ENCODE measurements around the gene ESPNL. TPM values are rescaled to one million over a fixed set of nuclear protein-coding genes. Genes with fewer than 3 reads are reported as not detected.

Gene ESPNL
- total RNA-seq, 1 experiment from 2014 or later = 1.1 TPM

GRCh38 chr2:238099714-238100048 lies 459 bp upstream of the ESPNL start:
- Mint-ChIP-seq H3K36me3 (peaks cover 6% of the 10 kb centered on the region), H3K27ac (no peak overlapping the region), H3K4me3 (no peak overlapping the region), H3K9me3 (no peaks in the 10 kb centered on the region), H3K27me3 (ENCODE audit: low read depth) (no peaks in the 10 kb centered on the region), H3K4me1 (peaks cover 36% of the 10 kb centered on the region)
- CTCF ChIA-PET = interaction anchor here (0.8 to 1.6 kb wide), 2 partner anchors 10 to 40 kb away, joined by 4 to 6 read pairs; no protein-coding TSS in a partner anchor
- DNase-seq (ENCODE audit: low spot score) = no peak
- ATAC-seq = no peak
- POLR2A ChIA-PET = interaction anchor here (2.2 kb wide), 1 partner anchor 9 kb away, joined by 8 read pairs; no protein-coding TSS in a partner anchor
- TF ChIP-seq ESRRA (CRISPR knock-in tag; IDR thresholded peaks at IDR 0.05; ENCODE audit: borderline replicate concordance) = no peak
- TF ChIP-seq, protein P1, sequence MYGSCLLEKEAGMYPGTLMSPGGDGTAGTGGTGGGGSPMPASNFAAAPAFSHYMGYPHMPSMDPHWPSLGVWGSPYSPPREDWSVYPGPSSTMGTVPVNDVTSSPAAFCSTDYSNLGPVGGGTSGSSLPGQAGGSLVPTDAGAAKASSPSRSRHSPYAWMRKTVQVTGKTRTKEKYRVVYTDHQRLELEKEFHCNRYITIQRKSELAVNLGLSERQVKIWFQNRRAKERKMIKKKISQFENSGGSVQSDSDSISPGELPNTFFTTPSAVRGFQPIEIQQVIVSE (CRISPR knock-in tag; IDR thresholded peaks at IDR 0.05; ENCODE audit: borderline replicate concordance) = no peak
- no peak for TF ChIP-seq ZBTB21 (CRISPR knock-in tag; IDR thresholded peaks at IDR 0.05; ENCODE audit: borderline replicate concordance)
- no peak for TF ChIP-seq ZNF263 (CRISPR knock-in tag; IDR thresholded peaks at IDR 0.05; ENCODE audit: low read depth)
- no peak for TF ChIP-seq ETV6 (CRISPR knock-in tag; IDR thresholded peaks at IDR 0.05)
- no peak for TF ChIP-seq USF2 (CRISPR knock-in tag; IDR thresholded peaks at IDR 0.05)
- TF ChIP-seq NFATC4 (CRISPR knock-in tag; IDR thresholded peaks at IDR 0.05) = no peak
- TF ChIP-seq PRRX2 (CRISPR knock-in tag; IDR thresholded peaks at IDR 0.05) = no peak
- TF ChIP-seq NR2C2 (CRISPR knock-in tag; IDR thresholded peaks at IDR 0.05) = no peak
- TF ChIP-seq FOXJ3 (CRISPR knock-in tag; IDR thresholded peaks at IDR 0.05; ENCODE audit: borderline replicate concordance) = no peak
- no peak for TF ChIP-seq RORB (CRISPR knock-in tag; IDR thresholded peaks at IDR 0.05)
- TF ChIP-seq IRF1 (CRISPR knock-in tag; IDR thresholded peaks at IDR 0.05) = no peak
- TF ChIP-seq, protein P2, sequence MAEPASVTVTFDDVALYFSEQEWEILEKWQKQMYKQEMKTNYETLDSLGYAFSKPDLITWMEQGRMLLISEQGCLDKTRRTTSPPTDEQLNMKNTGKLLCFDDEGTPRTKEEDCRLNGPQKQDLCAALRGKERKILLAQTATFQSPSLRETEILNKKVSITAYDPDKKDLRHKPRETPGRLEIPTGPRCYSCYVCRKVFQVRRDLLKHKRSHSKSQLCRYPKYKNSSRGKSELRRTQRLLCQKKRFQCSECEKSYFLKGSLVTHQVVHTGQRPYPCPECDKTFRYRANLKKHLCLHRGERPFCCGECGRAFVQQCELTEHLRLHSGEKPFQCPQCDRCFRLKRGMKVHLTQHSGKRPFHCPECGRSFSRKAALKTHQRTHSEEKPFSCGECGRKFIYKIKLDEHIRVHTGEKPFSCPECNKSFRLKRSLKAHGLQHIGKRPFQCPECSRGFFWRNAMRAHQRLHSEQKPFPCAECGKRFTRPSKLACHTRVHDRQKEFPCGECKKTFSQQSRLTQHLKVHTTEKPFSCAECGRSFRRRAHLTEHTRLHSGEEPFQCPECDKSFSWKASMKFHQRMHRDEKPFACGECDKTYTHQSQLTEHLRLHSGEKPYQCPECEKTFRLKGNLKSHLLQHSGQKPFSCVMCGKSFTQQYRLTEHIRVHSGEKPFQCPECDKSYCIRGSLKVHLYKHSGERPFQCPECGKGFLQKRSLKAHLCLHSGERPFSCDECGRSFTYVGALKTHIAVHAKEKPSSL (CRISPR knock-in tag; conservative IDR thresholded peaks at IDR 0.05) = no peak

DNA sequence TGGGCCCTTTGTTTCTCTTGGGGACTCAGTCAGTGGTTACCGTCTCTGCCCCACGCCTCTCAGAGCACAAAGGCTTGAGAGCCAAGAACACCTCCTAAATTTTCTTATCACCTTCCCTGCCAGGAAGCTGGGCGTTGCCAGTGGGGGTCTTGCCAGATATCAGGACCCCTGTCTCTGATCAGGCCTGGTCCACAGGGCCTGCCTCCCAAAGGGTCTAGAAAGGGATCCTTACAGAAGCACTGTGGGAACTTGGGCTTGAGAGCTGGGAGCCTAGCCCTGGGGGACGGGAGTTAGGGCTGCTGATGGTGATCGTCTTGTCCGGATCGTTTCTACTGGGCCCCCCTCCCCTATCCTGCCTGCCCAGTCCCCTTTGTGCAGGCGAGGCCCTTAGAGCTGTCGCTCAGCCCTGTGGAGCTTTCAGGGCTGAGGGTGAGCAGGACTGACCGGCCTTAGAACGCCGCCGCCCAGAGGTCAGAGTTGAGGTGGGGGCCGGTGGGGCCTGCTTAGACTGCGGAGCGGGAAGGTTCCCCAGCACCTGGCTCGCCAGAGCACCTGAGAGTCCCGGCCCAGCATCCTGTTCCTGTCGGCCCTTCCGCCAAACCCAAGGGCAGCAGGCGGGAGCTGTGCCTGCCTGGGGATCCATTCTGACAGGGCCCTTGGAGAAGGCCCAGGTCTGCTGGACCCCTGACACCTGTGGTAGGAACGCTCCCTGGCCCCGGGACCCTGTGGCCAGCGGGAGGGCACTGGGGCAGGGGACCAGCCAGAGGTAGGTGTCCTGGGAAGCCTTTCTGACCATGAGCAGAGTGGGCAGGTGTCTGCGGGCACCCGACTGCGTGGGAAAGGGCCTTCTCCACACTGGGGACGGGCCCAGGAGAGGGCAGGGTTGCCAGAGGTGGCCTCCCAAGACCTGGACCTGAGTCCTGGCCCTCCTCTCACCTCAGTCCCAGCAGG lies 956 bp downstream of the ESPNL start:
- no peak overlapping the region for H3K4me3 Mint-ChIP-seq
- H3K27ac Mint-ChIP-seq = no peak overlapping the region
- no peak for DNase-seq (ENCODE audit: low spot score)
- TF ChIP-seq, protein P3, sequence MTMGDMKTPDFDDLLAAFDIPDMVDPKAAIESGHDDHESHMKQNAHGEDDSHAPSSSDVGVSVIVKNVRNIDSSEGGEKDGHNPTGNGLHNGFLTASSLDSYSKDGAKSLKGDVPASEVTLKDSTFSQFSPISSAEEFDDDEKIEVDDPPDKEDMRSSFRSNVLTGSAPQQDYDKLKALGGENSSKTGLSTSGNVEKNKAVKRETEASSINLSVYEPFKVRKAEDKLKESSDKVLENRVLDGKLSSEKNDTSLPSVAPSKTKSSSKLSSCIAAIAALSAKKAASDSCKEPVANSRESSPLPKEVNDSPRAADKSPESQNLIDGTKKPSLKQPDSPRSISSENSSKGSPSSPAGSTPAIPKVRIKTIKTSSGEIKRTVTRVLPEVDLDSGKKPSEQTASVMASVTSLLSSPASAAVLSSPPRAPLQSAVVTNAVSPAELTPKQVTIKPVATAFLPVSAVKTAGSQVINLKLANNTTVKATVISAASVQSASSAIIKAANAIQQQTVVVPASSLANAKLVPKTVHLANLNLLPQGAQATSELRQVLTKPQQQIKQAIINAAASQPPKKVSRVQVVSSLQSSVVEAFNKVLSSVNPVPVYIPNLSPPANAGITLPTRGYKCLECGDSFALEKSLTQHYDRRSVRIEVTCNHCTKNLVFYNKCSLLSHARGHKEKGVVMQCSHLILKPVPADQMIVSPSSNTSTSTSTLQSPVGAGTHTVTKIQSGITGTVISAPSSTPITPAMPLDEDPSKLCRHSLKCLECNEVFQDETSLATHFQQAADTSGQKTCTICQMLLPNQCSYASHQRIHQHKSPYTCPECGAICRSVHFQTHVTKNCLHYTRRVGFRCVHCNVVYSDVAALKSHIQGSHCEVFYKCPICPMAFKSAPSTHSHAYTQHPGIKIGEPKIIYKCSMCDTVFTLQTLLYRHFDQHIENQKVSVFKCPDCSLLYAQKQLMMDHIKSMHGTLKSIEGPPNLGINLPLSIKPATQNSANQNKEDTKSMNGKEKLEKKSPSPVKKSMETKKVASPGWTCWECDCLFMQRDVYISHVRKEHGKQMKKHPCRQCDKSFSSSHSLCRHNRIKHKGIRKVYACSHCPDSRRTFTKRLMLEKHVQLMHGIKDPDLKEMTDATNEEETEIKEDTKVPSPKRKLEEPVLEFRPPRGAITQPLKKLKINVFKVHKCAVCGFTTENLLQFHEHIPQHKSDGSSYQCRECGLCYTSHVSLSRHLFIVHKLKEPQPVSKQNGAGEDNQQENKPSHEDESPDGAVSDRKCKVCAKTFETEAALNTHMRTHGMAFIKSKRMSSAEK (CRISPR knock-in tag; IDR thresholded peaks at IDR 0.05; ENCODE audit: borderline replicate concordance) = no peak
- TF ChIP-seq HMGXB4 (CRISPR knock-in tag; IDR thresholded peaks at IDR 0.05) (no peak), MLX (CRISPR knock-in tag; IDR thresholded peaks at IDR 0.05) (no peak), ZNF219 (CRISPR knock-in tag; IDR thresholded peaks at IDR 0.05; ENCODE audit: borderline replicate concordance) (no peak), TEAD1 (CRISPR knock-in tag; IDR thresholded peaks at IDR 0.05) (no peak), ETV6 (CRISPR knock-in tag; IDR thresholded peaks at IDR 0.05) (no peak), TCF7 (CRISPR knock-in tag; IDR thresholded peaks at IDR 0.05; ENCODE audit: low read depth) (no peak), MXD4 (CRISPR knock-in tag; IDR thresholded peaks at IDR 0.05; ENCODE audit: borderline replicate concordance) (no peak), MYBL2 (CRISPR knock-in tag; IDR thresholded peaks at IDR 0.05) (no peak)
- TF ChIP-seq, protein P4, sequence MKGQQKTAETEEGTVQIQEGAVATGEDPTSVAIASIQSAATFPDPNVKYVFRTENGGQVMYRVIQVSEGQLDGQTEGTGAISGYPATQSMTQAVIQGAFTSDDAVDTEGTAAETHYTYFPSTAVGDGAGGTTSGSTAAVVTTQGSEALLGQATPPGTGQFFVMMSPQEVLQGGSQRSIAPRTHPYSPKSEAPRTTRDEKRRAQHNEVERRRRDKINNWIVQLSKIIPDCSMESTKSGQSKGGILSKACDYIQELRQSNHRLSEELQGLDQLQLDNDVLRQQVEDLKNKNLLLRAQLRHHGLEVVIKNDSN (CRISPR knock-in tag; IDR thresholded peaks at IDR 0.05) = no peak
- H3K4me1 Mint-ChIP-seq = peaks cover 25% of the 10 kb centered on the region
- no peak for ATAC-seq
- no peaks in the 10 kb centered on the region for H3K9me3 Mint-ChIP-seq
- POLR2A ChIA-PET = no interaction called here
- no peaks in the 10 kb centered on the region for H3K36me3 Mint-ChIP-seq
- CTCF ChIA-PET = interaction anchor here (0.6 to 1.6 kb wide), 5 partner anchors 8 to 691 kb away, joined by 3 to 6 read pairs (median 3); no protein-coding TSS in a partner anchor
- H3K27me3 Mint-ChIP-seq (ENCODE audit: low read depth) = no peaks in the 10 kb centered on the region

Data from WTC11 (cell line).